ENCODE results near the gene OR4N5.

DNA sequence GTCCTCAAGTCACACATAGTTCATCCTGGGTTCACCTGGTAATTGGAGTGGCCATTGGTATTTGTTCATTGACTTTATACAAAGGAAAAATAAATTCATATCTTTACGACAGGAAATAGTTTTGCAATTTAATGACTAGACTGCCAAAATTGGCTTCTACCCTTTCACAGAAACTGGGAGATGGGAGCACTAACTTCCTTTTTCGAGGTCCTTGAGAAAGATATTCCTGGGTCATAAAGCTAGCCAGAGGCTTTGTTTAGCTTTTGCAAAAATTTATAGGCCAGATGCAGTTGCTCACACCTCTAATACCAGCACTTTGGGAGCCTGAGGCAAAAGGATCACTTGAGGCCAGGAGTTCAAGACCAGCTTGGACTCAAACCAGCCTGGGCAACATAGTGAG is 41.9 kb downstream of the OR4N5 start:
- TF ChIP-seq, protein P1, sequence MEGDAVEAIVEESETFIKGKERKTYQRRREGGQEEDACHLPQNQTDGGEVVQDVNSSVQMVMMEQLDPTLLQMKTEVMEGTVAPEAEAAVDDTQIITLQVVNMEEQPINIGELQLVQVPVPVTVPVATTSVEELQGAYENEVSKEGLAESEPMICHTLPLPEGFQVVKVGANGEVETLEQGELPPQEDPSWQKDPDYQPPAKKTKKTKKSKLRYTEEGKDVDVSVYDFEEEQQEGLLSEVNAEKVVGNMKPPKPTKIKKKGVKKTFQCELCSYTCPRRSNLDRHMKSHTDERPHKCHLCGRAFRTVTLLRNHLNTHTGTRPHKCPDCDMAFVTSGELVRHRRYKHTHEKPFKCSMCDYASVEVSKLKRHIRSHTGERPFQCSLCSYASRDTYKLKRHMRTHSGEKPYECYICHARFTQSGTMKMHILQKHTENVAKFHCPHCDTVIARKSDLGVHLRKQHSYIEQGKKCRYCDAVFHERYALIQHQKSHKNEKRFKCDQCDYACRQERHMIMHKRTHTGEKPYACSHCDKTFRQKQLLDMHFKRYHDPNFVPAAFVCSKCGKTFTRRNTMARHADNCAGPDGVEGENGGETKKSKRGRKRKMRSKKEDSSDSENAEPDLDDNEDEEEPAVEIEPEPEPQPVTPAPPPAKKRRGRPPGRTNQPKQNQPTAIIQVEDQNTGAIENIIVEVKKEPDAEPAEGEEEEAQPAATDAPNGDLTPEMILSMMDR (IDR thresholded peaks at IDR 0.05; ENCODE audit: insufficient read depth, low read depth, low read length), result no peak
- no peak for TF ChIP-seq EZH2 (IDR thresholded peaks at IDR 0.05; ENCODE audit: insufficient read depth, low read length)

Measured in astrocyte (in vitro differentiated cells and primary cell).